MG63 (cell line): Measurements from ENCODE around the gene MED31. TPM values are rescaled to one million over a fixed set of nuclear protein-coding genes. Genes with fewer than 3 reads are reported as not detected.
A peak's percentile ranks its signal among the peaks of the same experiment; 100 is the strongest.
"Not testable (repeated sequence)": the region's sequence is repeated elsewhere in the genome, so short reads cannot be mapped to it uniquely, and the experiment has no call there.

Source experiments
- DNase-seq: peaks from one replicate; pipeline ENCODE4 v3.0.0-alpha.2; 2020
- H3K27me3 ChIP-seq: fragments of 250-450 bp; sonication (Bioruptor Pico); 2 replicates; pipeline ENCODE4 v1.5.1; 2020; ENCODE audit warnings: mild to moderate bottlenecking, moderate library complexity
- H3K36me3 ChIP-seq: fragments of 250-450 bp; sonication (Bioruptor Pico); 2 replicates; pipeline ENCODE4 v1.5.1; 2020; ENCODE audit warnings: mild to moderate bottlenecking, moderate library complexity
- H3K4me3 ChIP-seq: fragments of 250-450 bp; sonication (Bioruptor Pico); 2 replicates; pipeline ENCODE4 v1.5.1; 2020; ENCODE audit warnings: mild to moderate bottlenecking, moderate library complexity
- H3K9me3 ChIP-seq: fragments of 250-450 bp; sonication (Bioruptor Pico); 2 replicates; pipeline ENCODE4 v1.5.1; 2020; ENCODE audit warnings: mild to moderate bottlenecking, moderate library complexity
- total RNA-seq: library from RNA; depleted of rRNA; stranded (reverse); fragments of >200 nt; shearing (Covaris generic); gene quantifications from 2 replicates; pipeline ENCODE4 v1.2.3, GENCODE V29; 2014; ENCODE audit warnings: low replicate concordance

The MED31 gene
- total RNA-seq, 1 experiment from 2014 or later: 7.7 TPM

- H3K4me3 ChIP-seq: no peak overlapping the region
- H3K36me3 ChIP-seq: no peaks in the 10 kb centered on the region
- DNase-seq: peak; percentile 56
- no peaks in the 10 kb centered on the region for H3K9me3 ChIP-seq
- H3K27me3 ChIP-seq: no peaks in the 10 kb centered on the region
Observed at GRCh38 chr17:6666077-6666521, 14.7 kb upstream of the MED31 start.

- not testable (repeated sequence) for DNase-seq, H3K27me3 ChIP-seq, H3K9me3 ChIP-seq, H3K36me3 ChIP-seq, H3K4me3 ChIP-seq
Observed at GRCh38 chr17:6663200-6663599, 11.8 kb upstream of the MED31 start.

GRCh38 chr17:6661464-6661848 lies 10.1 kb upstream of the MED31 start:
- H3K36me3 ChIP-seq: no peaks in the 10 kb centered on the region
- H3K9me3 ChIP-seq: no peaks in the 10 kb centered on the region
- DNase-seq: no peak
- H3K4me3 ChIP-seq: no peak overlapping the region
- H3K27me3 ChIP-seq: no peaks in the 10 kb centered on the region

GRCh38 chr17:6660805-6661463 lies 9.5 kb upstream of the MED31 start:
- DNase-seq: no peak
- no peak overlapping the region for H3K4me3 ChIP-seq
- H3K27me3 ChIP-seq: no peaks in the 10 kb centered on the region
- H3K36me3 ChIP-seq: no peaks in the 10 kb centered on the region
- H3K9me3 ChIP-seq: no peaks in the 10 kb centered on the region

GRCh38 chr17:6660101-6660500 lies 8.7 kb upstream of the MED31 start:
- H3K4me3 ChIP-seq: no peak overlapping the region
- no peaks in the 10 kb centered on the region for H3K9me3 ChIP-seq
- no peaks in the 10 kb centered on the region for H3K36me3 ChIP-seq
- H3K27me3 ChIP-seq: no peaks in the 10 kb centered on the region
- no peak for DNase-seq

- H3K4me3 ChIP-seq, DNase-seq, H3K36me3 ChIP-seq, H3K9me3 ChIP-seq, H3K27me3 ChIP-seq: not testable (repeated sequence)
Observed at GRCh38 chr17:6658411-6658810, 7.0 kb upstream of the MED31 start.

- Histone ChIP-seq H3K9me3 (no peaks in the 10 kb centered on the region), H3K4me3 (no peak overlapping the region), H3K27me3 (no peaks in the 10 kb centered on the region), H3K36me3 (no peaks in the 10 kb centered on the region)
- DNase-seq: no peak
Observed at GRCh38 chr17:6657633-6658287, 6.4 kb upstream of the MED31 start.

GRCh38 chr17:6656797-6657632 lies 5.6 kb upstream of the MED31 start:
- not testable (repeated sequence) for H3K4me3 ChIP-seq, H3K36me3 ChIP-seq, DNase-seq, H3K9me3 ChIP-seq, H3K27me3 ChIP-seq

- not testable (repeated sequence) for H3K4me3 ChIP-seq, H3K27me3 ChIP-seq, DNase-seq, H3K36me3 ChIP-seq, H3K9me3 ChIP-seq
Observed at GRCh38 chr17:6655732-6656361, 4.4 kb upstream of the MED31 start.

GRCh38 chr17:6654841-6655731 lies 3.7 kb upstream of the MED31 start:
- DNase-seq: no peak
- H3K4me3 ChIP-seq: no peak overlapping the region
- no peaks in the 10 kb centered on the region for H3K36me3 ChIP-seq

GRCh38 chr17:6651919-6652452 lies 581 bp upstream of the MED31 start:
- H3K27me3 ChIP-seq: no peaks in the 10 kb centered on the region
- peak overlapping the region; percentile 90 for H3K4me3 ChIP-seq
- peak; percentile 50 for DNase-seq
- H3K9me3 ChIP-seq: no peaks in the 10 kb centered on the region
- no peaks in the 10 kb centered on the region; the same call in 1 of the 2 replicates for H3K36me3 ChIP-seq

More at GRCh38 chr17:6654841-6655731, 3.7 kb upstream of the MED31 start:
- no peaks in the 10 kb centered on the region for H3K9me3 ChIP-seq
- no peaks in the 10 kb centered on the region for H3K27me3 ChIP-seq

- Histone ChIP-seq H3K9me3 (no peaks in the 10 kb centered on the region), H3K36me3 (peaks cover 16% of the 10 kb centered on the region), H3K27me3 (no peaks in the 10 kb centered on the region), H3K4me3 (no peak overlapping the region)
- no peak for DNase-seq
Observed at GRCh38 chr17:6648181-6648580, 3.2 kb downstream of the MED31 start.

GRCh38 chr17:6643451-6644125 lies 7.8 kb downstream of the MED31 start:
- H3K36me3 ChIP-seq: peaks cover 22% of the 10 kb centered on the region
- H3K4me3 ChIP-seq: no peak overlapping the region
- no peaks in the 10 kb centered on the region for H3K27me3 ChIP-seq
- peak; percentile 79 for DNase-seq
- H3K9me3 ChIP-seq: no peaks in the 10 kb centered on the region

- Histone ChIP-seq H3K27me3 (no peaks in the 10 kb centered on the region), H3K4me3 (no peak overlapping the region), H3K36me3 (peaks cover 22% of the 10 kb centered on the region), H3K9me3 (no peaks in the 10 kb centered on the region)
- no peak for DNase-seq
Observed at GRCh38 chr17:6642592-6642991, 8.8 kb downstream of the MED31 start.

- Histone ChIP-seq H3K9me3 (no peaks in the 10 kb centered on the region), H3K36me3 (peaks cover 22% of the 10 kb centered on the region), H3K4me3 (peak overlapping the region; percentile 63), H3K27me3 (no peaks in the 10 kb centered on the region)
- DNase-seq: no peak
Observed at GRCh38 chr17:6641247-6641863, 10.1 kb downstream of the MED31 start.
